ENCODE measurements around the gene EFNA2. TPM values are rescaled to one million over a fixed set of nuclear protein-coding genes. Genes with fewer than 3 reads are reported as not detected.

The EFNA2 gene
- total RNA-seq, 1 experiment from 2014 or later, result 12.2 TPM

DNA sequence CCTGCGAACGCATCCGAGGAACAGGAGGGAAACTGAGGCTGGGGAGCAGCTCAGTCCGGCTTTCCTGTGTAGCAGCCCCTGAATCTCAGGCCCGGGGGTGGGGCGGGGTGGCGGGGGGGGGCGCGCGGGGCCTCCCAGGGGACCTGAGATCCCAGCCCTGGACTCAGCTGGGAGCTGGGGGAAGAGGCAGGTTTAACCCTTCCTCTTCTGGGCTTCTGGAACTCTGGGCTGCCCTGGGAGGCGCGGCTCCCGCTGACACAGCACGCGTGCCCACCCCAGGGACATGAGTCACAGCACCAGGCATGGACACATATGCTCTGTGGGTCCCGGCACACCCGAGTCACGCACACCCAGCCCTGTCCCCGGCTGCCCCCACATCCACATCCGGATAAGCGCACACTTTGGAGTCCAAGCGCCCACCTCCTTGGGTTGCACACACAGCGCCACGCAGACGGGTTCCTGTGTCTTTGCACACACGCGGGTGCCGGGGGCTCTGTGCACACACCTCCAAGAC, 20.0 kb upstream of the EFNA2 start:
- Histone ChIP-seq H3K9me2 (ENCODE audit: insufficient read depth) (no peaks in the 10 kb centered on the region), H3K79me2 (ENCODE audit: insufficient read depth, low read length) (peaks cover 18% of the 10 kb centered on the region), H3K36me3 (ENCODE audit: control insufficient read depth in 1 of 2, insufficient read depth in 2 of 2, low read length in 2 of 2) (no peaks in the 10 kb centered on the region), H3K4me2 (ENCODE audit: low read length) (peak overlapping the region; percentile 97), H3K9me3 (ENCODE audit: control insufficient read depth in 1 of 2, insufficient read depth in 1 of 2, low read depth in 1 of 2, low read length in 2 of 2) (no peaks in the 10 kb centered on the region), H4K20me1 (ENCODE audit: insufficient read depth) (no peaks in the 10 kb centered on the region), H3K9ac (ENCODE audit: low read length) (peak overlapping the region; percentile 98), H2AFZ (ENCODE audit: low read depth, low read length, poor library complexity, severe bottlenecking) (no peak overlapping the region), H3K4me1 (ENCODE audit: control insufficient read depth in 1 of 2, insufficient read depth in 2 of 2, low read length in 2 of 2) (peaks cover 48 to 90% of the 10 kb centered on the region in 2 experiments), H3K27ac (ENCODE audit: low read depth, low read length) (peak overlapping the region; percentile 99), H3K4me3 (replicated peaks in 1 of 2; ENCODE audit: low read depth in 1 of 2, low read length in 2 of 2) (peak overlapping the region; percentile 43 to 59), H3K27me3 (ENCODE audit: insufficient read depth, low read length) (no peaks in the 10 kb centered on the region)
- intact Hi-C loops (cut with micrococcal nuclease), result loop anchor here (1.0 kb wide), 2 partner anchors 16 to 21 kb away; no protein-coding TSS in a partner anchor
- TF ChIP-seq JUND (IDR thresholded peaks at IDR 0.05) (no peak), POLR2A (IDR thresholded peaks at IDR 0.05; ENCODE audit: borderline replicate concordance, extremely low read depth, insufficient read depth, insufficient read length) (peak; percentile 11)
- no peak for DNase-seq (ENCODE audit: low read depth, low spot score)
- ChIA-PET CTCF (interaction anchor here (0.9 to 6.5 kb wide), 8 partner anchors 8 to 225 kb away, joined by 3 to 325 read pairs (median 8); partner anchors contain the start of genes ATP5F1D, FAM174C and REEP6), RAD21 (ENCODE audit: low non-redundant PET in 1 of 2, low total read pairs in 2 of 2, uncharacterized antibody in 2 of 2, unreplicated experiment in 2 of 2) (interaction anchor here (0.9 to 2.1 kb wide), 4 partner anchors 12 to 24 kb away, joined by 5 to 51 read pairs (median 28); partner anchors contain the start of gene ATP5F1D (in 1 of the 2)), POLR2A (interaction anchor here (0.7 to 3.0 kb wide), 9 partner anchors 9 to 178 kb away, joined by 3 to 58 read pairs (median 9); partner anchors contain the start of genes ATP5F1D and FAM174C)
- no TSS peak for BruUV-seq (replicated peaks)
- ATAC-seq, result peak; percentile 4

DNA sequence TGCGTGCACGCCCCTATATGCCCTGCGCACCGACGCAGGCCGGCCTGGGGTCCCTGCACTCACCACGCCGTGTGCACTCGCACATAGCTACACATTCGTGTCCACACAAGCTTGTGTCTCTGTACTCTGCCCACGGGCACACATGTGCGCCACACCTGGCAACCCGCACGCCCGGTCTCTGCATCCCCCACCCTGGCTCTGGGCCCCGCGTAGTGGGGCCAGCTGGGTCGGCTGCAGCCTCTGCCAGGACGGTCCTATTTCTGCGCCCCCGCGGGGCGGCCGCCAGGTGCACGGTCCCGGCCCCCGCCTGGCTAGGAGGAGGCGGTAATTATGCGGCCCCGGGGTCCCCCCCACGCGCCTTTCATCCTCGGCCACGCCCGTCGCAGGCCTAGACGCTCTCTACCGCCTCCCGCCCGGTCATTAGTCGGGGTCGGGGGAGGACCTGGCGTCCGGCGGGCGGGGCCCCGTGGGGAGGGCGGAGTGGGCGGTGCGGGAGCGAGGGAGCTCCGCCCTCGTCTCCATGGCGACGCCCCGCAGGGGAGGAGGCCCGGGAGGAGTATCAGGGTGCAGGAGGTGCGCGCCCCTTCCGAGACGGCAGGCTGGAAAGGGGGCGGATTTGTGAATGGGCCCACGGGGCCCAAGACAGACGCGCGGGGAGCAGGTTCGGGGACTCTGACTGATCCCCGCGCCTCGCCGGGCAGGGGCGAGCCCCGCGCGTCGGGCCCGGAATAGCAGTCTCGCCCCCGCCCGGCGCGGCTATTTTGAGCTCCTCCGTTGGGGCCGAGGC, 19.4 kb upstream of the EFNA2 start:
- RAD21 ChIA-PET (ENCODE audit: low non-redundant PET in 1 of 2, low total read pairs in 2 of 2, uncharacterized antibody in 2 of 2, unreplicated experiment in 2 of 2), result interaction anchor here (0.6 to 2.1 kb wide), 12 partner anchors 9 to 225 kb away, joined by 3 to 51 read pairs (median 6); partner anchors contain the start of gene ATP5F1D (in 1 of the 2)
- peaks cover 22% of the 10 kb centered on the region for H3K79me2 ChIP-seq (ENCODE audit: insufficient read depth, low read length)
- H3K9me3 ChIP-seq (ENCODE audit: control insufficient read depth in 1 of 2, insufficient read depth in 1 of 2, low read depth in 1 of 2, low read length in 2 of 2), result no peaks in the 10 kb centered on the region
- DNase-seq (ENCODE audit: low read depth, low spot score), result no peak
- H3K9me2 ChIP-seq (ENCODE audit: insufficient read depth), result no peaks in the 10 kb centered on the region
- H3K4me3 ChIP-seq (replicated peaks in 1 of 2; ENCODE audit: low read depth in 1 of 2, low read length in 2 of 2), result peak overlapping the region; percentile 43 to 59
- H3K9ac ChIP-seq (ENCODE audit: low read length), result peak overlapping the region; percentile 98
- CTCF ChIA-PET, result interaction anchor here (0.6 to 6.5 kb wide), 17 partner anchors 8 to 240 kb away, joined by 3 to 325 read pairs (median 4); partner anchors contain the start of genes ABCA7, ATP5F1D, CNN2 and FAM174C
- intact Hi-C loops (cut with micrococcal nuclease), result loop anchor here (1.0 kb wide), 2 partner anchors 17 to 22 kb away; no protein-coding TSS in a partner anchor
- POLR2A ChIA-PET, result interaction anchor here (0.7 to 3.0 kb wide), 11 partner anchors 9 to 406 kb away, joined by 3 to 58 read pairs (median 5); partner anchors contain the start of genes ATP5F1D and FAM174C
- no TSS peak for BruUV-seq (replicated peaks)
- ATAC-seq, result peak; percentile 37
- H4K20me1 ChIP-seq (ENCODE audit: insufficient read depth), result no peaks in the 10 kb centered on the region
- H3K27ac ChIP-seq (ENCODE audit: low read depth, low read length), result peak overlapping the region; percentile 99
- no peak for TF ChIP-seq SIN3A (IDR thresholded peaks at IDR 0.05; ENCODE audit: low read depth)
- TF ChIP-seq EZH2 (IDR thresholded peaks at IDR 0.05), result no peak
- TF ChIP-seq, protein P1, sequence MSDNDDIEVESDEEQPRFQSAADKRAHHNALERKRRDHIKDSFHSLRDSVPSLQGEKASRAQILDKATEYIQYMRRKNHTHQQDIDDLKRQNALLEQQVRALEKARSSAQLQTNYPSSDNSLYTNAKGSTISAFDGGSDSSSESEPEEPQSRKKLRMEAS (IDR thresholded peaks at IDR 0.05), result no peak
- TF ChIP-seq POLR2A (IDR thresholded peaks at IDR 0.05; ENCODE audit: borderline replicate concordance, extremely low read depth, insufficient read depth, insufficient read length), result no peak
- TF ChIP-seq SRF (IDR thresholded peaks at IDR 0.05; ENCODE audit: low read depth), result no peak
- TF ChIP-seq, protein P2, sequence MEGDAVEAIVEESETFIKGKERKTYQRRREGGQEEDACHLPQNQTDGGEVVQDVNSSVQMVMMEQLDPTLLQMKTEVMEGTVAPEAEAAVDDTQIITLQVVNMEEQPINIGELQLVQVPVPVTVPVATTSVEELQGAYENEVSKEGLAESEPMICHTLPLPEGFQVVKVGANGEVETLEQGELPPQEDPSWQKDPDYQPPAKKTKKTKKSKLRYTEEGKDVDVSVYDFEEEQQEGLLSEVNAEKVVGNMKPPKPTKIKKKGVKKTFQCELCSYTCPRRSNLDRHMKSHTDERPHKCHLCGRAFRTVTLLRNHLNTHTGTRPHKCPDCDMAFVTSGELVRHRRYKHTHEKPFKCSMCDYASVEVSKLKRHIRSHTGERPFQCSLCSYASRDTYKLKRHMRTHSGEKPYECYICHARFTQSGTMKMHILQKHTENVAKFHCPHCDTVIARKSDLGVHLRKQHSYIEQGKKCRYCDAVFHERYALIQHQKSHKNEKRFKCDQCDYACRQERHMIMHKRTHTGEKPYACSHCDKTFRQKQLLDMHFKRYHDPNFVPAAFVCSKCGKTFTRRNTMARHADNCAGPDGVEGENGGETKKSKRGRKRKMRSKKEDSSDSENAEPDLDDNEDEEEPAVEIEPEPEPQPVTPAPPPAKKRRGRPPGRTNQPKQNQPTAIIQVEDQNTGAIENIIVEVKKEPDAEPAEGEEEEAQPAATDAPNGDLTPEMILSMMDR (IDR thresholded peaks at IDR 0.05 in 2 of 3, conservative IDR thresholded peaks at IDR 0.05 in 1 of 3; ENCODE audit: borderline replicate concordance in 1 of 3, insufficient read depth in 1 of 3, low read depth in 2 of 3, low read length in 2 of 3), result no peak
- peak; percentile 87 for TF ChIP-seq TCF7L2 (IDR thresholded peaks at IDR 0.05; ENCODE audit: borderline replicate concordance, extremely low read depth, insufficient read depth, insufficient read length)
- no peaks in the 10 kb centered on the region for H3K27me3 ChIP-seq (ENCODE audit: insufficient read depth, low read length)
- no peak overlapping the region for H2AFZ ChIP-seq (ENCODE audit: low read depth, low read length, poor library complexity, severe bottlenecking)
- peaks cover 52 to 94% of the 10 kb centered on the region in 2 experiments for H3K4me1 ChIP-seq (ENCODE audit: control insufficient read depth in 1 of 2, insufficient read depth in 2 of 2, low read length in 2 of 2)
- H3K36me3 ChIP-seq (ENCODE audit: control insufficient read depth in 1 of 2, insufficient read depth in 2 of 2, low read length in 2 of 2), result peaks cover 4 to 6% of the 10 kb centered on the region in 2 experiments; a peak in 3 of 4 replicates
- peak overlapping the region; percentile 97 for H3K4me2 ChIP-seq (ENCODE audit: low read length)
